Activated CD4-positive, alpha-beta T cell treated with anti-CD3 and anti-CD28 coated beads for 4 hours (primary cell): ENCODE results near the gene GSG1L.
"Not testable (repeated sequence)": the region's sequence is repeated elsewhere in the genome, so short reads cannot be mapped to it uniquely, and the experiment has no call there.

Experiments
- DNase-seq, 2 donors: peaks; one replicate each; pipeline ENCODE4 v3.0.0-alpha.2; 2020

Gene GSG1L

GRCh38 chr16:27883576-27883975 lies 179.9 kb downstream of the GSG1L start:
- DNase-seq: no peak

DNA sequence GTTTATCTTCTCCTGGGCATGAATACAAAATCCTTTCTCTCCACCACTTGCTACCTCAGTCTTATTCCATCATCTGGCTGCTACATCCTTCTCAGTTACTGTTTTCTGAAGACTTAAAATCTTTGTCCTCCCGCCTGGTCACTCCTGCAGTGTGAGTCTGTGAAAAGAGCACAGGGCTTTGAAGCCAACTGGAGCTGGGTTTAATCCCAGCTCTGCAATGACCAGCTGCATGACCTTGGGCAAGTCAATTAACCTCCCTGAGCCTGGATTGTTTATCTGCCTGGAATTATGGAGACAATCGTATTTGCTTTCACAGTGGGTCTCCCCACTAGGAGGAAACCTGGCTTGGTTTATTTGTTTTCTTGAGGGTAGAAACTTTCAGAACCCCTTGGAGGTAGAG lies 183.2 kb downstream of the GSG1L start:
- DNase-seq: no peak

DNA sequence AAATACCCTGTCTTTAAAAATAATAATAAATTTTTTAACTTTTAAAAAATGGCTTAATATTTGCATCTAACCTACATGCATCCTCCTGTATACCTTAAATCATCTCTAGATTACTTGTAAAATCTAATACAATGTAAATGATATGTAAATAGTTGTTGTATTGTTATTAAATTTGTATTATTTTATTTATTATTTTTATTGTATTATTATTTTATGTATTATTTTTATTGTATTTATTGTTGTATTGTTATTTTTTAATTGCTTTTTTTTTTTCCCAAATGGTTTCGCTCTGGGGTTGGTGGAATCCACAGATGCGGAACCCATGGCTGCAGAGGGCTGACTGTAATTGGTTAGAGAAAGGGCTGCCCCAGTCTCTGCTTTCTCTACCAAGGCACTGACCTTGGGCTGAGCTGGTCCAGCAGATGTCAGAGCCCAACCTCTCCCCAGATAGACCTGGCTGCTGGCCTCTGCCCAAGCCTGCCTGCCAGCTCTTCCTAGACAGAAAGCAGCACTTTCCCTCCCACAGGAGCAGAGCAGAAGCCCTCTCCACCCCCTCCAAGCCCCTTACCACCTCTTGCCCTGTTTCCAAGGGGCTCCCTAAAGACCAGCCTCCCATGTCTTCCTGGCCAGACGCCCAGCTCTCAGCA lies 183.8 kb downstream of the GSG1L start:
- no peak for DNase-seq

GRCh38 chr16:27872627-27873026 lies 190.9 kb downstream of the GSG1L start:
- not testable (repeated sequence) for DNase-seq

GRCh38 chr16:27870116-27870798 lies 193.3 kb downstream of the GSG1L start:
- DNase-seq: no peak

GRCh38 chr16:27869411-27869810 lies 194.1 kb downstream of the GSG1L start:
- DNase-seq: no peak

DNA sequence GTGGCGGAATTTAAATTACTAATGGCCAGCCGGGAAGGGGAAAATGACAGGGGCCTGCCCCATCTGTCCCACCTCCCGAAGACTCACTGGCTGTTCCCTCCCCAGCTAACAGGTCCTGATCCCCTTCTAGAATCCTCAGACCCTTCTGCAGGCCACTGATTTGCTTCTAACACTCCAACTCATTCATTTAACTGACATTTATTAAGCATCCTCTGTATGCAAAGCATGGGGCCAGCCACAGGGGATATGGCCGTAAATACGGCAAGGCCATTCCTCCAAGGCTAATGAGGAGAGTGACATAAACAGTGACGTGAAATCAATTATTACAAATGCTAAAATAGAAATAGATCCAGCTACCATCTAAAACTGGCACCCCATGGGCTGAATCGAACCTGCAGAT lies 195.3 kb downstream of the GSG1L start:
- no peak for DNase-seq

DNA sequence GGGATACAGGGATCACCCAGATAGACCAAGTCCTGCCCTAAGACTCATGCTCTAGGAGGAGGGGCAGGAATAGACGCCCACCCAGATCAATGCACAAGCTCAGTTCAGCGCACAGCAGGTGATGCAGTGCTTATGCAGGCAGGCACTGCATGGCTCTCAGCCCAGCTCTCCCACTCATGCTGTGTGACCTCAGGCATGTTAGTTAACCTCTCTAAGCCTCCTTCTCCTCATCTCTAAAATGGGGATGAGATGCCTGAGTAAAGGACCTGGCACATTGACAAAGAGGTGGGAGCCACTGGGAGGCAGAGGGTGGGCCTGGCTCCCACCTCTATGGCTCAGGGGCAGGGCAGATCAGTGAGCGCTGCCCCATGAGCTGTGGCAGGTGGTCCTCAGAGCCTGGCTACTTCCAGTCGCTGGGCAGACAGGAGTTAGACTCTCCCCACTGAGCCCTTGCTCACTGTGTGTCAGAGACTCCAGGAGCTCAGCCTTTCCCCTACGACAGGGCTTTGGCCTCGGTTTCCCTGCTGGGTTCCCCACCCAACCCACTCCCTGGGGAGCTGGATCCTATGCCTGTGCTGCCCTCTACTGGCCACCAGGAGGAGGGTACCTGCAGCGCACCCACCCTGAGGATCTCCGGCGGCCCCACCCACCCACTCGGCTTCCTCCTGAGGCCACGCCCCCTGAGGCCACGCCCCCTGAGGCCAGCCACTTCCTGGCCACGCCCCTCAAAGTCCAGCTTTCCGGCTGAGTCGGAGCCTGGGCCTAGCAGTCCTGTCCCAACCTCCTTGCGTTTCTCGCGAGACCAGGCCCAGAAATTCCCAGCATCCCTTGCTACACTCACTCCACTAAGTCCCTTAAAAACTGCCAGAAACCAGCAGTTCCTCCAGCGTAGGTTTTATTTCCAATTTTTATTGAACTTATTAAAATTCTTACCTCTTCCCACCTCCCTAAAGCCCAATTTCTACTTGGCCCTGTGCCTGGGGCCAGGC lies 196.1 kb downstream of the GSG1L start:
- DNase-seq: peak in 1 of 2 donors; percentile 29

DNA sequence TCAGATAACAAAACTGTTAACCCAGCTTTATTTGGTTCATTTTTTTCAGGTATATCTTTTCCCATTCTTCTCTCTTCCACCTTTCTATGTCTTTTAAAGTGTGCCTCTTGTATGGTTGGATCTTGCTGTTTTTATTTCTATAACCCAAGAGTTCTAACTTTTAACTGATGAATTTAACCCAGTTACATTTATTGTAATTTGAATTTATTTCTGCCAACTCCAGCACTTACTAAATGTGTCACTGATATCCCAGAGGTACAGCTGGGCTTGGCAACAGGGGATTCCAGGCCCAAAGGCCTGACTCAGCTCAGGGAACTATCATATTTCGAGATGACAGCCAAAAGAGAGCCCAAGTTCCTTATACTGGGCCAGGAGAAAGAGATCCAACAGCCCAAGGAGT lies 200.1 kb downstream of the GSG1L start:
- DNase-seq: no peak

DNA sequence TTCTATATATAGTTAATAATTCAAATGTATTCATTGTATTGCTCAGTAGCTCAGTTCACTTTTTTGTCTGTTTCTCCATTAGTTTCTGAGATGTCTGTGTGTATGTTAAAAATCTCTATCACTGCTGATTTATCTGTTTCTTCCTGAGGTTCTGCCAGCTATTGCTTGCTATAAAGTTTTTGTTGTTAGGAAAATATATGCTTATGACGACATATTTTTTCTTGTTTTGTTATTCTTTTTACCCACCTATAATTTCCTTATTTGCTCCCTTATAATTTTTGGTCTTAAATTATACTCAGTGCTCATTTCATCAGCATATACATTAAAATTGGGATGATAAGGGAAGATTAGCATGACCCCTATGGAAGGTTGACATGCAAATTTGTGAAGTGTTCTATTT lies 200.6 kb downstream of the GSG1L start:
- DNase-seq: no peak

- no peak for DNase-seq
Observed at GRCh38 chr16:27860091-27860490, 203.4 kb downstream of the GSG1L start.

- DNase-seq: no peak
Observed at GRCh38 chr16:27859020-27859419, 204.5 kb downstream of the GSG1L start.

- DNase-seq: no peak
Observed at GRCh38 chr16:27853651-27854050, 209.9 kb downstream of the GSG1L start.

DNA sequence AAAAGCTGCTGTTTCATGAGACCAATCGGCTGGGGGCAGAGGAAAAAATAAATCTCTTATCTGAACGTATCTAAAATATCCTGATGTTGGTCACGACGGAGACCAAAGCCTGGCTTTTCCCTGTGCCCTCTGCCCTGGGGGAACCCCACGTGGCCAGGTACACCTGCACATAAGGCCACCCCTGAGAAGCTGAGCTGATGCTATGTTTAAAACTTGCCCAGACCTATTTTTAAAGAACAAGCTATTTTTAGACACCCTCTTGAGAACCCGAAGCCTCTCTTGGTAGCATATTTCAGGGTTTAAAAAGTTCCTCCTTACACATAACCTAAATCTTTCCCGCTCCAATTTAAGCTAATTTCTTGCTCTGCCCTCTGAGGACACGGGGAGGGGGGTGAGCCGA lies 210.4 kb downstream of the GSG1L start:
- DNase-seq: no peak

GRCh38 chr16:27852681-27853080 lies 210.8 kb downstream of the GSG1L start:
- DNase-seq: no peak

DNA sequence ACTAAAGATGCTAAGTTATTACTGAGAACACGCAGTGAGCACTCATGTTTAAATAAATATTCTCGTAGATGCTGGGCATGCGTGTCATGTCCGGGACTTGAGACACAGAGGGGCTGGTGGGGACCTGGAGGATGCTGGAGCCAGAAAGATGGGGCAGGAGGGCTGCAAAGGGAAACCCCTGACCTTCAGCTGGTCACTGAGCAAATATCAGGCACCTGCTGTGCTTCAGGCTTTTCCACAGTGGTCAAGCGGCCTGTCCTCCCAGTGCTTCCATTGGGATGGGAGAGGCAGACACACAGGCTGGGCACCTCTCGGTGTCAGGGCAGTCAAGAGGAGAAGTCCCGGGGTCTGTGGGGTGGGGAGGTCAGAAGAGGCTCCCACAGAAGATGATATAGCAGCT lies 211.4 kb downstream of the GSG1L start:
- no peak for DNase-seq

- DNase-seq: no peak
Observed at GRCh38 chr16:27851586-27851985, 211.9 kb downstream of the GSG1L start.

DNA sequence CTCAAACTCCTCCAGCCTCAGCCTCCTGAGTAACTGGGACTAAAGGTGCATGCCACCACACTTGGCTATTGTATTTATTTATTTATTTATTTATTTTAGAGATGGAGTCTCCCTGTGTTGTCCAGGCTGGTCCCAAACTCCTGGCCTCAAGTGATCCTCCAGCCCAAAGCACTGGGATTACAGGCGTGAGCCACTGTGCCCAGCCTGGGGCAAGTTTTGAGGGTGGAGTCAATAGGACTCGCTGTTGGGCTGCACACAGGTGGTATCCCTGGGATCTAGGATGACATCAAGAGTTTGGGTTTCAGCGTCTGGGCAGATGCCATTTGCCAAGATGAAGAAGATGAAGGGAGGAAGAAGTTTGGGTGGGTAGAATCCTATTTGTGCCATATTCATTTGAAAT lies 213.9 kb downstream of the GSG1L start:
- no peak for DNase-seq

DNA sequence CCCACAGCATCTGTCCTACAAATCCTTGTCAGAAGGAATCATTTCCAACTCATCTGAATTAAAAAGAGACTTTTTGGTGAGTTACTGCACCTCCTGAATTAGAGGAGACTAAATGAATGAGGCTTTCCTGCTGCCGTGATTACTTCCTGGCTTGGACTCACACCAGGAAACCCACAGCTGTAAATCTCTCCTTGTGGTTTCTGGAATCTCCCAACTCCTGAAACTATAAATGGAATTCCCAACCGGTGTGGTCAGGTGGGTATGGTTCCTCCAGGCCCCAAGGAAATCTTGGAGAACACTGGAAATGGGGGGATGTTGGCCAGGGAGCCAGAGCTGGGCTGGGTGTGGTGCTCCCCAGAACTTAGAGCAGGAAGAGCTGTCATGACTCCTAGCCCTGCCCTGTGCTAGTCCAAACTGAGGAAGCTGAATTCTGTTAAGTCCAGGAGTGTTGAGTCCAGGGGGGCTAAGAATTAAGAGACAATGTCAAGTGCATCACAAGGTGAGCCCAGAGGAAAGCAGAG lies 216.4 kb downstream of the GSG1L start:
- no peak for DNase-seq

- no peak for DNase-seq
Observed at GRCh38 chr16:27844826-27845225, 218.7 kb downstream of the GSG1L start.

DNA sequence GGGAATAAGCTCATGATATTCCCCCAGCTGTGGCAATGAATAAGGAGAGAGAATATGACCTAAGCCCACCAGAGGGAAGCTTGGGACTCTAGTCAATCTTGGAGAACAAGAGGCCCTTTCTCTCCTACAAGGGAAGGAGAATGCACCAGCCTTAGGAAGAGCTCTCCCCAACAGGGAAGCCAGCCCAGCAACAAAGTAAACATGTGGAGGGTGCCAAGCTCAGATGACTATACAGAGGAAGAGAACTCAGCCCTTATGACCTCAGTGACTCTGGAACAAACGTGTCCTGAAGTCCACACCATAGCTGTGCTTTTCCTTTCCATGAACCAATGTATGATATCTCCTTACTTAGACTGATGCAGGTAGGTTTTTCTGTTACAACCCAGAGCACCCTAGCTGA lies 219.7 kb downstream of the GSG1L start:
- no peak for DNase-seq

DNA sequence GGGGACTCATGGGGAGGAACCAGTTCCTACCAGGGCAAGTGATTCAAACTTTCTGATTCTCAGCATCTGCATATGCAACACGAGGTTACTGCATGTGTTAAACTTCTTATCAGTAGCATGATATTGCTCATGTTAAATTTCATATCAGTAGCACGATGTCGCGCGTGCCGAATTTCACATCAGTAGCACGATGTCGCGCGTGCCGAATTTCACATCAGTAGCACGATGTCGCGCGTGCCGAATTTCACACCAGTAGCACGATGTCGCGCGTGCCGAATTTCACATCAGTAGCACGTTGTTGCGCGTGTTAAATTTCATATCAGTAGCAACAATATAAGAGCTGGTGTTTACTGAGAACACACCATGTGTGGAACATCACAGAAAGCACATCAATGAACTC lies 221.6 kb downstream of the GSG1L start:
- no peak for DNase-seq

DNA sequence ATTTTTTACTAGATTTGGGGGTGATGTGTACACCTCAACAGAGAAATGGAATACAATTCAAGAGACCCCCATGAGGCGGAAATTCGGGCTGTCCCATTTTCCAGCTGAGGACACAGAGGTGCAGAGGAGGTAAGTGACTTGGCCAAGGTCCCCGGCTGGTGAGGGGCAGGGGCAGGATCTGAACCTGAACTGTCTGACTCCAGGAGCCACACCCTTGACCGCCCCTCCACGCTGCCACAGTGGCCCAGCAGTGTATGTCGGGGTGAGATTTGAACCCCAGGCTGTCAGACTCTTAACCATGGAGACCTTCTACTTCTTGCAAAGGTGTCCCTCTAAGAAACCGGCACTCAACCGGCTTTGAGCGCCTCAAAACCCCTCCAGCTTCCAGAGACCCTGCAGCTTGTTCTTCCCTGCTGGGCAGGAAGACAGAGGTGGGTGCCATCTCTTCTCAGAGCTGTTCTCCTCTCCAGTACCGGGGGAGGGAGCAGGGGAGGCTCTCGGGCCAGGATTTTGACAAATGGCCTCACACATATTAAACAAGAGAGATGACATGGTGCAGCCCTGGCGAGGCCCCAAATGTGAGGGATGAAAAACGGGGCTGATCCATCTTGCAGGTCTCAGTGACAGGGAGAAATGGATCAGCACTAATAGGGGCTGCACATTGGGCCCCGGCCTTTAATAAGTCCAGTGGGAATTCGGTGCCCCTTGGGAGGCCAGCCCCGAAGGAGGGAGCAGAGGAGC lies 222.3 kb downstream of the GSG1L start:
- DNase-seq: no peak
